Mucosa of rectum (tissue), 2 donors: ENCODE results near the gene CDHR3.
"Not testable (repeated sequence)": the region's sequence is repeated elsewhere in the genome, so short reads cannot be mapped to it uniquely, and the experiment has no call there.

Experiments
- H3K27ac ChIP-seq, 2 donors: one replicate each; pipeline ENCODE4 v1.7.0; 2013; ENCODE audit warnings: inconsistent platforms in 2 of 2, low read depth in 2 of 2, low read length in 2 of 2
- H3K27me3 ChIP-seq, 2 donors: one replicate each; pipeline ENCODE4 v1.7.0; 2013; ENCODE audit warnings: low read length in 2 of 2; ENCODE audit not compliant: control insufficient read depth in 2 of 2, insufficient read depth in 2 of 2
- H3K36me3 ChIP-seq, 2 donors: one replicate each; pipeline ENCODE4 v1.7.0; 2013; ENCODE audit warnings: low read length in 2 of 2; ENCODE audit not compliant: control insufficient read depth in 2 of 2, insufficient read depth in 2 of 2
- H3K4me1 ChIP-seq, 2 donors: one replicate each; pipeline ENCODE4 v1.7.0; 2013; ENCODE audit warnings: low read length in 2 of 2, mild to moderate bottlenecking in 1 of 2; ENCODE audit not compliant: control insufficient read depth in 2 of 2, insufficient read depth in 2 of 2
- H3K4me3 ChIP-seq, 2 donors: one replicate each; pipeline ENCODE4 v1.7.0; 2013; ENCODE audit warnings: low read length in 2 of 2
- H3K9ac ChIP-seq, 2 donors: one replicate each; pipeline ENCODE4 v1.7.0; 2013; ENCODE audit warnings: low read length in 2 of 2, low read depth in 1 of 2, mild to moderate bottlenecking in 1 of 2
- H3K9me3 ChIP-seq, 2 donors: one replicate each; pipeline ENCODE4 v1.7.0; 2013; ENCODE audit warnings: low read length in 2 of 2; ENCODE audit not compliant: control insufficient read depth in 2 of 2
- donor health status: healthy.
- donor health status: Normal muscosa, but diverticular disease.

CDHR3 gene

GRCh38 chr7:105955651-105956466 is 7.2 kb upstream of the CDHR3 start:
- not testable (repeated sequence) for H3K9me3 ChIP-seq, H3K4me1 ChIP-seq, H3K9ac ChIP-seq, H3K27me3 ChIP-seq, H3K36me3 ChIP-seq, H3K4me3 ChIP-seq, H3K27ac ChIP-seq

- Histone ChIP-seq H3K27ac (no peak overlapping the region), H3K9me3 (no peaks in the 10 kb centered on the region), H3K36me3 (no peaks in the 10 kb centered on the region)
These were observed 5.1 kb upstream of the CDHR3 start for GRCh38 chr7:105958012-105958411.

GRCh38 chr7:105962353-105962752 is 711 bp upstream of the CDHR3 start:
- Histone ChIP-seq H3K4me1 (no peaks in the 10 kb centered on the region), H3K9me3 (no peaks in the 10 kb centered on the region), H3K27me3 (no peaks in the 10 kb centered on the region), H3K4me3 (no peak overlapping the region), H3K9ac (no peak overlapping the region), H3K36me3 (no peaks in the 10 kb centered on the region), H3K27ac (no peak overlapping the region)

More at GRCh38 chr7:105958012-105958411, 5.1 kb upstream of the CDHR3 start:
- no peak overlapping the region for H3K9ac ChIP-seq
- H3K4me3 ChIP-seq, result no peak overlapping the region
- no peaks in the 10 kb centered on the region for H3K27me3 ChIP-seq
- no peaks in the 10 kb centered on the region for H3K4me1 ChIP-seq

- Histone ChIP-seq H3K9me3 (no peaks in the 10 kb centered on the region), H3K36me3 (no peaks in the 10 kb centered on the region), H3K27me3 (no peaks in the 10 kb centered on the region), H3K4me1 (no peaks in the 10 kb centered on the region), H3K4me3 (no peak overlapping the region), H3K27ac (no peak overlapping the region), H3K9ac (no peak overlapping the region)
These were observed 8.8 kb downstream of the CDHR3 start for GRCh38 chr7:105971845-105972244.

GRCh38 chr7:105972276-105972675 is 9.2 kb downstream of the CDHR3 start:
- H3K27ac ChIP-seq, result no peak overlapping the region

GRCh38 chr7:105974471-105974870 is 11.4 kb downstream of the CDHR3 start:
- H3K9ac ChIP-seq, result no peak overlapping the region
- no peaks in the 10 kb centered on the region for H3K4me1 ChIP-seq
- no peak overlapping the region for H3K27ac ChIP-seq
- H3K36me3 ChIP-seq, result no peaks in the 10 kb centered on the region
- H3K27me3 ChIP-seq, result no peaks in the 10 kb centered on the region
- no peaks in the 10 kb centered on the region for H3K9me3 ChIP-seq
- H3K4me3 ChIP-seq, result no peak overlapping the region

More at GRCh38 chr7:105972276-105972675, 9.2 kb downstream of the CDHR3 start:
- H3K4me1 ChIP-seq, result no peaks in the 10 kb centered on the region
- no peaks in the 10 kb centered on the region for H3K9me3 ChIP-seq
- no peaks in the 10 kb centered on the region for H3K27me3 ChIP-seq
- no peak overlapping the region for H3K4me3 ChIP-seq
- H3K9ac ChIP-seq, result no peak overlapping the region
- H3K36me3 ChIP-seq, result no peaks in the 10 kb centered on the region

- no peaks in the 10 kb centered on the region for H3K36me3 ChIP-seq
- H3K9ac ChIP-seq, result no peak overlapping the region
- no peaks in the 10 kb centered on the region for H3K27me3 ChIP-seq
- no peak overlapping the region for H3K4me3 ChIP-seq
- H3K4me1 ChIP-seq, result no peaks in the 10 kb centered on the region
- H3K27ac ChIP-seq, result no peak overlapping the region
- H3K9me3 ChIP-seq, result no peaks in the 10 kb centered on the region
These were observed 12.8 kb downstream of the CDHR3 start for GRCh38 chr7:105975770-105976417.

GRCh38 chr7:105976868-105977267 is 13.8 kb downstream of the CDHR3 start:
- Histone ChIP-seq H3K4me1 (no peaks in the 10 kb centered on the region), H3K27ac (no peak overlapping the region), H3K9me3 (no peaks in the 10 kb centered on the region), H3K36me3 (no peaks in the 10 kb centered on the region), H3K27me3 (no peaks in the 10 kb centered on the region), H3K9ac (no peak overlapping the region), H3K4me3 (no peak overlapping the region)

GRCh38 chr7:105978035-105978434 is 15.0 kb downstream of the CDHR3 start:
- Histone ChIP-seq H3K4me1 (no peaks in the 10 kb centered on the region), H3K9ac (no peak overlapping the region), H3K36me3 (no peaks in the 10 kb centered on the region)

GRCh38 chr7:105978974-105979373 is 15.9 kb downstream of the CDHR3 start:
- H3K4me1 ChIP-seq, result no peaks in the 10 kb centered on the region
- H3K36me3 ChIP-seq, result no peaks in the 10 kb centered on the region
- H3K9me3 ChIP-seq, result no peaks in the 10 kb centered on the region
- no peak overlapping the region for H3K9ac ChIP-seq
- H3K27ac ChIP-seq, result no peak overlapping the region
- no peaks in the 10 kb centered on the region for H3K27me3 ChIP-seq
- no peak overlapping the region for H3K4me3 ChIP-seq

More at GRCh38 chr7:105978035-105978434, 15.0 kb downstream of the CDHR3 start:
- H3K27me3 ChIP-seq, result no peaks in the 10 kb centered on the region
- no peak overlapping the region for H3K4me3 ChIP-seq
- H3K27ac ChIP-seq, result no peak overlapping the region
- H3K9me3 ChIP-seq, result no peaks in the 10 kb centered on the region
